Activated CD8-positive, alpha-beta memory T cell treated with anti-CD3 and anti-CD28 coated beads, Interleukin-2, amount 50 U/mL, for 1 hour (primary cell): ENCODE results near the gene C1orf141.
A peak's percentile ranks its signal among the peaks of the same experiment; 100 is the strongest.
"Not testable (repeated sequence)": the region's sequence is repeated elsewhere in the genome, so short reads cannot be mapped to it uniquely, and the experiment has no call there.

Experiments
- DNase-seq: peaks from one replicate; pipeline ENCODE4 v3.0.0-alpha.2; 2020; ENCODE audit errors: extremely low read depth

Gene C1orf141

DNA sequence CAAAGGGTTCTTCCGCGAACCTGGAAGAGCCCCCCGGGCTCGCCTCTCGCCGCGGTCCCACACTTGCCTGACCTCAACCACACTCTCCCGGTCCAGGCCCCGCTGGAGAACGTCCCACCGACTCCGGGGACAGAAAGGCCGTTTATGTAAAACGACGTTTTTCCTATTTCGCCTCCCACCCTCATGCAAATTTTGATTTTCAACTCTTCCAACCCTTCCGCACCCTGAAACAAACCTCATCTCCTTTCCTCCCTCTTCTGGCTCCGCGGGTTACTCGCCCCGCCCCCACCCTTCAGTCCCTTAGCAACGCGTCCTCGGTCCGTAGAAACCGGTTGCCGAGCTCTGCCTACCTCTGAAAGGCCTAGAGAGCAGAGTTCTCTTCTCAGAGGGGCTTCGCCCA lies at the start of gene C1orf141:
Gene C1orf141, minus strand, starts transcription at position 276 of the 400 bp plus-strand sequence. CDS start 7,730 bp downstream, outside the sequence.
- DNase-seq = no peak

GRCh38 chr1:67175530-67176087 lies 40.8 kb upstream of the C1orf141 start:
- DNase-seq = no peak

- DNase-seq = no peak
These were observed 40.0 kb upstream of the C1orf141 start for GRCh38 chr1:67174716-67175284.

GRCh38 chr1:67173988-67174387 lies 39.2 kb upstream of the C1orf141 start:
- DNase-seq = no peak

GRCh38 chr1:67171978-67172377 lies 37.2 kb upstream of the C1orf141 start:
- no peak for DNase-seq

DNA sequence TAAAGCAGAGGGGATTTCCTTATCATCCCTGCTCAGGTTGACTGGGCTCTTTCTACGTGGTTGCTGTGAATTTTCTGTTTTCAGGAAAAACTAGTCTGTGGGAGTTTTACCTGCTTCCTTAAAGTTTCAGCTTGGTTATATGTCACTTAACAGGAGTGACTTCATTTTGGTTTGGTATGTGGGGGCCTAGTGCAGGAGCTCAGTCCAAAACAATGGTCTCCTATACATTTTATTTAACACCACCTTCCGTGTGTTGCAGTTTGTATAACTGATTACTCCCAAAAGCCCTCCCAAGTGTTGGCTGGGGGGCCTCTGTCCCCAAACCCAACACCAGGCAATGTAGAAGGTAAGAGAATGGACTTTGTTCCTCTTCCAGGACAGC lies 36.8 kb upstream of the C1orf141 start:
- DNase-seq = no peak

- no peak for DNase-seq
These were observed 36.2 kb upstream of the C1orf141 start for GRCh38 chr1:67170751-67171573.

GRCh38 chr1:67169932-67170331 lies 35.2 kb upstream of the C1orf141 start:
- DNase-seq = no peak

DNA sequence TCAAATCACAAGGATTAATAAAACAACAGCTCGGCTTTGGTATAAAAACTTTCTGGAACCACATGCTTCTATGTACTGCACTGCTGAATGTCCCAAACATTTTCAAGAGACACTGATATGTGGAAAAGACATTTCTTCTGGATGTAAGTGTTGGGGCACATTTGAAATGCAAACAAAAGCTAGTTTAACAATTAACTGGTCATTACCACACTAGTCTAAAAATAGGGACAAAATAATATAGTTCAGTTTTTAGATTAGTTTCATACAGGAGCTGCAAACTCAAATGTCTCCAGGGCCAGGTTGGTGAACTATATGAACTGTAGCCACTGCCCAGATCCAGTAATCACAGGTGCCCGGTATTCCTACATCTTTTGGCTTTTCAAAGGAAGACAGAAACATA lies 34.7 kb upstream of the C1orf141 start:
- DNase-seq = no peak

- no peak for DNase-seq
These were observed 31.4 kb upstream of the C1orf141 start, which contains the start of gene IL23R for GRCh38 chr1:67166196-67166595. Gene IL23R (plus strand): TSS chr1:67166454. CDS start chr1:67168121, 1,667 bp downstream.

DNA sequence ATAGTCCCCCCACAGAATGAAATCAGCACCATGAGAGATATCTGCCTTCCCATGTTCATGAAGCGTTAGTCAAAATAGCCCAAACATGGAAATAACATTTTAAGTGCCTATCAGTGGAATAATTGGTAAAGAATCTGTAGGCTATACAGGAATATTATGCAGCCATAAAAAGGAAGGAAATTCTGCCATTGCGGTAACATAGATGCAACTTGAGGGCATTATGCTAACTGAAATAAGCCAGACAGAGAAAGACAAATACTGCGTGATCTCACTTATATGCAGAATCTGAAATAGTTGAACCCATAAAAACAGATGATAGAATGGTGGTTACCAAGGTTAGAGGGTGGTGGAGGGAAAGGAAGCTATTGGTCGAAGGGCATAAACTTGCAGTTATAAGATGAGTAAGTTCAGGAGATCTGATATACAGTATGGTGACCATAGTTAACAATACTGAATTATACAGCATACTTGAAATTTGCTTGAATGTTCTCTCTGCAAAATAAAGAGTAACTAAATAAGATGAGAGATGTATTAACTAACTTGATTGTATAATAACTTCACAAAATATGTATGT lies 30.8 kb upstream of the C1orf141 start:
- DNase-seq = no peak

DNA sequence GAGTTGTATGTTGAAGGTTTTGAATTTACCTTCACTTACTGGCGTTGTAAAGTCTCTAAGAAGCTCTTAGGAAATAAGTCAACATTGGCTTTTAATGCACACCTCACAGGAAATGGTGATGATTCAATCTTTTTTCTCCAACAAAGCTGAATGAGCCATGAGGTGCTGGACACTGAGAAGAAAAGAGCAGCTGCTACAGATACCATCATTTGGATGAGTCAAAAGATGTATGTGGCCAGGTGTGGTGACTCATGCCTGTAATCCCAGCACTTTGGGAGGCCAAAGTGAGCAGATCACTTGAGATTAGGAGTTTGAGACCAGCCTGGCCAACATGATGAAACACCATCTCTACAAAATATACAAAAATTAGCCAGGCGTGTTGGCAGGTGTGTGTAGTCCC lies 28.2 kb upstream of the C1orf141 start:
- no peak for DNase-seq

- DNase-seq = no peak
These were observed 24.5 kb upstream of the C1orf141 start for GRCh38 chr1:67159233-67159632.

- no peak for DNase-seq
These were observed 23.6 kb upstream of the C1orf141 start for GRCh38 chr1:67158401-67158800.

DNA sequence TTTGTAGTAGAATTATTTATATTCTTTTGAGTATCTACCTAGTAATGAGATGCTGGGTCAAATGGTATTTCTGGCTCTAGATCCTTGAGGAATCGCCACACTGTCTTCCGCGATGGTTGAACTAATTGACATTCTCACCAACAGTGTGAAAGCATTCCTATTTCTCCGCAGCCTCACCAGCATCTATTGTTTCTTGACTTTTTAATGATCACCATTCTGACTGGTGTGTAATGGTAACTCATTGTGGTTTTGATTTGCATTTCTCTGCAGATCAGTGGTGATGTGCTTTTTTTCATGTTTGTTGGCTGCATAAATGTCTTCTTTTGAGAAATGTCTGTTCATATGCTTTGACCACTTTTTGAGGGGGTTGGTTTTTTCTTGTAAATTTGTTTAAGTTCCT lies 16.2 kb upstream of the C1orf141 start:
- DNase-seq = no peak

GRCh38 chr1:67149179-67149770 lies 14.5 kb upstream of the C1orf141 start:
- DNase-seq = peak; percentile 35

- no peak for DNase-seq
These were observed 13.9 kb upstream of the C1orf141 start for GRCh38 chr1:67148516-67149178.

DNA sequence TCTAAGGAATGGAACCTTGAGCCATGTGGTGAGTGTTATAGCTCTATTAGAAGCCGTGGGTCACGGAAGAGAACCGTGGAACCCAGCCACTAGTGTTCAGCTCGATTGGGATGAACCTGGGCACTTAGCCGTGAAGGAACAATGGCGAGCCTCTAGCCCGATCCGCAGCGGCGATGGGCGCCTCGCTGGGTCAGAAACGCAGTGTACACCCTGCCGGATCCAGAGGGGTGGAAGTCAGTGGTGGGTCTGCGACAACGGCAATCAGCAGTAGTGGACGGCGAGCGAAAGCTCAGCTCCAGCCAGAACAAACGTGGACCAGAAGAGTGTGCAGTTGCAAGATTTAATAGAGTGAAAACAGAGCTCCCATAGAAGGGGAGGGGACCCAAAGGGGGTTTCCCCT lies 13.2 kb upstream of the C1orf141 start:
- not testable (repeated sequence) for DNase-seq

GRCh38 chr1:67146539-67146938 lies 11.8 kb upstream of the C1orf141 start:
- DNase-seq = no peak

GRCh38 chr1:67146101-67146500 lies 11.3 kb upstream of the C1orf141 start:
- no peak for DNase-seq

DNA sequence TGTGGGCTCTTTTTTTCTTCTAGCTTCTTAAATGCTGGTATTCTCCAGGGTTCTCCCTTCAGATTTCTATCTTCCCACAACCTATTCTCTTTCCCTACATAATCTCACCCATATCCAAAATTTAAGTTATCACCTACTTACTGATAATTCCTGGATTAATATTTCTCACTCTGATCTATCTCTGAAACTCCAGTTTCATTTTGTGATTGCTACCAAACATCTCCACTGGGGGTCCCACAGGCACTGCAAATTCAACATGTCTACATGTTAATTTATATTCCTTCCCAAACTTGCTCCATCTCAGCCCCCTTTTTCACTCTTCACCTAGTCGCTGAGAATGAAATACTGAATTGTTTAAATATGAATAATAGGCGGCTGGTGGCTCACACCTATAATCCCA lies 9.9 kb upstream of the C1orf141 start:
- no peak for DNase-seq

GRCh38 chr1:67143966-67144365 lies 9.2 kb upstream of the C1orf141 start:
- no peak for DNase-seq
